Upper lobe of left lung (tissue), 6 donors: ENCODE results near the gene SMAD2. TPM values are rescaled to one million over a fixed set of nuclear protein-coding genes. Genes with fewer than 3 reads are reported as not detected.

ENCODE experiments used
- ATAC-seq, 2 donors: fragments of 200-7000 bp; cut with Tn5 transposase; one replicate each; pipeline ENCODE4 v1.9.1; 2022; ENCODE audit warnings: mild to moderate bottlenecking in 2 of 2, moderate library complexity in 2 of 2; ENCODE audit not compliant: low FRiP score in 2 of 2
- DNase-seq, 2 donors: peaks; one replicate each; pipeline ENCODE4 v3.0.0-alpha.2; 2019 to 2020
- H3K27ac ChIP-seq, 4 donors: fragments of 200-600 bp; sonication (generic); one replicate each; pipeline ENCODE4 v1.5.1; 2016 to 2019
- H3K27me3 ChIP-seq, 4 donors: fragments of 200-600 bp; sonication (generic); one replicate each; pipeline ENCODE4 v1.5.1; 2017 to 2019
- H3K36me3 ChIP-seq, 4 donors: fragments of 200-600 bp; sonication (generic); one replicate each; pipeline ENCODE4 v1.5.1; 2016 to 2019
- H3K4me1 ChIP-seq, 4 donors: fragments of 200-600 bp; sonication (generic); one replicate each; pipeline ENCODE4 v1.5.1; 2018 to 2019
- H3K4me3 ChIP-seq, 4 donors: fragments of 200-600 bp; sonication (generic); one replicate each; pipeline ENCODE4 v1.5.1; 2017 to 2019; ENCODE audit warnings: mild to moderate bottlenecking in 2 of 4, moderate library complexity in 1 of 4
- H3K9me3 ChIP-seq, 4 donors: fragments of 200-600 bp; sonication (generic); one replicate each; pipeline ENCODE4 v1.5.1; 2018 to 2019
- EP300 ChIP-seq, 4 donors: sonication (generic); formaldehyde crosslinking; IDR thresholded peaks; one replicate each; pipeline ENCODE4 v1.5.1; 2017; ENCODE audit warnings: antibody characterized with exemption in 4 of 4, control low read depth in 2 of 4
- POLR2A ChIP-seq, 4 donors: fragments of 450-650 bp; IDR thresholded peaks; one replicate each; pipeline ENCODE4 v1.5.1; 2016 to 2017; ENCODE audit warnings: antibody characterized with exemption in 4 of 4, mild to moderate bottlenecking in 2 of 4
- POLR2AphosphoS5 ChIP-seq, 2 donors: sonication (generic); formaldehyde crosslinking; IDR thresholded peaks; one replicate each; pipeline ENCODE4 v1.5.1; 2017; ENCODE audit warnings: antibody characterized with exemption in 2 of 2
- WGBS, 2 donors: methylation state at CpG; one replicate each; pipeline ENCODE4 v1.1.5; 2017 to 2018; 5-methylcytosine and 5-hydroxymethylcytosine counted together
- total RNA-seq, 6 donors: library from RNA; depleted of rRNA in 4 of 6; stranded (reverse); fragments of >200 nt in 4 of 6; gene quantifications; one replicate each; pipeline versions ENCODE4 v1.1.0 to v1.2.1, GENCODE V29; 2016 to 2021
- TF ChIP-seq, protein P1 (sequence below), 6 experiments: fragments of 450-650 bp in 4 of 6; fragments of 200-600 bp in 2 of 6; sonication (generic) in 2 of 6; IDR thresholded peaks; one replicate each; pipeline ENCODE4 v1.5.1; 2016 to 2019; ENCODE audit warnings: antibody characterized with exemption in 6 of 6
- donor health status: DM: no; HTN: no; CAD: no; lungs with moderate emphysema.
- donor health status: DM: no; HTN: yes; CAD: no; lungs with severe emphysema.

Gene SMAD2
- total RNA-seq, 6 donors from 2014 or later, result 52.1 to 151 (median 97.8) TPM

- Histone ChIP-seq H3K27ac (no peak overlapping the region), H3K27me3 (no peaks in the 10 kb centered on the region), H3K9me3 (peaks cover 3 to 22% (median 12%) of the 10 kb centered on the region in 4 donors), H3K4me3 (no peak overlapping the region), H3K36me3 (no peaks in the 10 kb centered on the region), H3K4me1 (no peaks in the 10 kb centered on the region)
- 85 to 86% methylated on average over 11 of the region's 11 CpGs for WGBS, 2 donors
- ATAC-seq (no peak), DNase-seq (no peak)
- TF ChIP-seq, protein P1, sequence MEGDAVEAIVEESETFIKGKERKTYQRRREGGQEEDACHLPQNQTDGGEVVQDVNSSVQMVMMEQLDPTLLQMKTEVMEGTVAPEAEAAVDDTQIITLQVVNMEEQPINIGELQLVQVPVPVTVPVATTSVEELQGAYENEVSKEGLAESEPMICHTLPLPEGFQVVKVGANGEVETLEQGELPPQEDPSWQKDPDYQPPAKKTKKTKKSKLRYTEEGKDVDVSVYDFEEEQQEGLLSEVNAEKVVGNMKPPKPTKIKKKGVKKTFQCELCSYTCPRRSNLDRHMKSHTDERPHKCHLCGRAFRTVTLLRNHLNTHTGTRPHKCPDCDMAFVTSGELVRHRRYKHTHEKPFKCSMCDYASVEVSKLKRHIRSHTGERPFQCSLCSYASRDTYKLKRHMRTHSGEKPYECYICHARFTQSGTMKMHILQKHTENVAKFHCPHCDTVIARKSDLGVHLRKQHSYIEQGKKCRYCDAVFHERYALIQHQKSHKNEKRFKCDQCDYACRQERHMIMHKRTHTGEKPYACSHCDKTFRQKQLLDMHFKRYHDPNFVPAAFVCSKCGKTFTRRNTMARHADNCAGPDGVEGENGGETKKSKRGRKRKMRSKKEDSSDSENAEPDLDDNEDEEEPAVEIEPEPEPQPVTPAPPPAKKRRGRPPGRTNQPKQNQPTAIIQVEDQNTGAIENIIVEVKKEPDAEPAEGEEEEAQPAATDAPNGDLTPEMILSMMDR (IDR thresholded peaks at IDR 0.05), result no peak
- no peak for TF ChIP-seq EP300 (IDR thresholded peaks at IDR 0.05)
- no peak for TF ChIP-seq POLR2A (IDR thresholded peaks at IDR 0.05)
- no peak for TF ChIP-seq POLR2AphosphoS5 (IDR thresholded peaks at IDR 0.05)
Measured at GRCh38 chr18:47780011-47780725, 150.3 kb downstream of the SMAD2 start.

DNA sequence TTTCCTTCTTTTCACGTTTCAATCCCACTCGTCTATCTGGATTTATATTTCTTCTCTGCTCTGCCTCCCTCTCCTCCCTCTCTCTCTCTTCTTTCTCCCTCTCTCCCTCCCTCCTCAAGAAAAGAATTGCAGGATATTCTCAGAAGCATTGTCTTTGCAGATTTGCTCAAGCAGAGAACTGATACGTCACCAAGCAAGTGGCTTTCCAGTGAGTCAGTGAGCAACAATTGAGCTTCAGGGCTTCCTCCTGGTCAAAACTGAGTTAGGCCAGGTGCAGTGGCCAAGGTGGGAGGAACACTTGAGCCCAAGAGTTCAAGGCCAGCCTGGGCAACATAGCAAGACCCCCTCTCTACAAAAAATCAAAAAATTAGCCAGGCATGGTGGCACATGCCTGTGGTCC lies 151.1 kb downstream of the SMAD2 start:
- no peak for ATAC-seq

GRCh38 chr18:47777626-47778025 lies 152.8 kb downstream of the SMAD2 start:
- H3K27me3 ChIP-seq, result no peaks in the 10 kb centered on the region
- no peak overlapping the region for H3K4me3 ChIP-seq
- no peaks in the 10 kb centered on the region for H3K9me3 ChIP-seq
- DNase-seq (no peak), ATAC-seq (no peak)
- WGBS, 2 donors, result 88 to 97% methylated on average over 2 of the region's 2 CpGs
- H3K36me3 ChIP-seq, result no peaks in the 10 kb centered on the region
- no peak overlapping the region for H3K27ac ChIP-seq
- peaks cover 0 to 3% (median 1%) of the 10 kb centered on the region in 4 donors for H3K4me1 ChIP-seq
- TF ChIP-seq EP300 (IDR thresholded peaks at IDR 0.05), result no peak
- TF ChIP-seq, protein P1 (IDR thresholded peaks at IDR 0.05), result peak in 1 of 6 experiments; percentile 14

More for the DNA sequence above, 151.1 kb downstream of the SMAD2 start:
- H3K4me1 ChIP-seq, result no peaks in the 10 kb centered on the region
- H3K27ac ChIP-seq, result no peak overlapping the region
- DNase-seq, result no peak
- H3K27me3 ChIP-seq, result no peaks in the 10 kb centered on the region
- H3K9me3 ChIP-seq, result peaks cover 3 to 15% (median 9%) of the 10 kb centered on the region in 4 donors
- no peak overlapping the region for H3K4me3 ChIP-seq
- H3K36me3 ChIP-seq, result no peaks in the 10 kb centered on the region
- 81 to 87% methylated on average over 3 of the region's 3 CpGs for WGBS, 2 donors
- TF ChIP-seq EP300 (IDR thresholded peaks at IDR 0.05) (no peak), POLR2AphosphoS5 (IDR thresholded peaks at IDR 0.05) (no peak)
- TF ChIP-seq, protein P1 (IDR thresholded peaks at IDR 0.05), result no peak

DNA sequence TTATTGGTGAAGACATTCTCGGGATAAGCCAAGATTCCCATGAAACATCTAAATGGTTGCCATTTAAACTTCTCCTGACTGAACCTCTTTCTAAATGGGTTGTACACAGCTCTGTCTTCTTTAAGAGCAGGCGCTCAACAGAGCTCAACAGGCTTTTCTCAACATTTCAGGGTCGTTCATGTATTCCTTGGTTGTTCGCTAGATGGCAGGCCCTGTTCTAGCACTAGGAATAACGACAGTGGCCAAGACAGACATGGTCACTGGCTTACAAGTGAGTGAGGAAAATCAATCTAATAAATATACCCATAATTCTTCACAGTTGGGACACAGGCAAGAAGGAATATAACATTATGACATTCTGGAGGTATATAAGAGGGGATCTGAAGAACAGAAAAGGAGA lies 154.5 kb downstream of the SMAD2 start:
- Histone ChIP-seq H3K27me3 (no peaks in the 10 kb centered on the region), H3K4me3 (no peak overlapping the region), H3K4me1 (peaks cover 0 to 6% (median 1%) of the 10 kb centered on the region in 4 donors), H3K9me3 (no peaks in the 10 kb centered on the region), H3K27ac (no peak overlapping the region), H3K36me3 (no peaks in the 10 kb centered on the region)
- 66 to 75% methylated on average over 5 of the region's 5 CpGs for WGBS, 2 donors
- ATAC-seq (no peak), DNase-seq (no peak)
- no peak for TF ChIP-seq POLR2A (IDR thresholded peaks at IDR 0.05)
- TF ChIP-seq, protein P1 (IDR thresholded peaks at IDR 0.05), result no peak
- TF ChIP-seq EP300 (IDR thresholded peaks at IDR 0.05), result no peak
- TF ChIP-seq POLR2AphosphoS5 (IDR thresholded peaks at IDR 0.05), result no peak

- no peaks in the 10 kb centered on the region for H3K36me3 ChIP-seq
- ATAC-seq (no peak), DNase-seq (no peak)
- no peak overlapping the region for H3K27ac ChIP-seq
- H3K4me3 ChIP-seq, result no peak overlapping the region
- no peaks in the 10 kb centered on the region for H3K9me3 ChIP-seq
- no peak for TF ChIP-seq POLR2A (IDR thresholded peaks at IDR 0.05)
- TF ChIP-seq EP300 (IDR thresholded peaks at IDR 0.05), result no peak
- TF ChIP-seq, protein P1 (IDR thresholded peaks at IDR 0.05), result no peak
- TF ChIP-seq POLR2AphosphoS5 (IDR thresholded peaks at IDR 0.05), result no peak
- WGBS, 2 donors, result 33 to 60% methylated on average over 2 of the region's 2 CpGs
- H3K4me1 ChIP-seq, result peaks cover 0 to 6% (median 1%) of the 10 kb centered on the region in 4 donors
- H3K27me3 ChIP-seq, result no peaks in the 10 kb centered on the region
Measured at GRCh38 chr18:47773931-47774330, 156.5 kb downstream of the SMAD2 start.
